ENCODE results near the gene RGL1.

The RGL1 gene

GRCh38 chr1:183817576-183818288, 12.8 kb downstream of the RGL1 start:
- Histone ChIP-seq H3K4me1 (ENCODE audit: control insufficient read depth in 1 of 2, insufficient read depth in 1 of 2, low read depth in 1 of 2, low read length in 1 of 2) (no peaks in the 10 kb centered on the region), H3K4me3 (ENCODE audit: low read depth in 1 of 2, low read length in 1 of 2) (no peak overlapping the region), H3K36me3 (no peaks in the 10 kb centered on the region), H3K27ac (no peak overlapping the region), H3K27me3 (no peaks in the 10 kb centered on the region), H3K9me3 (no peaks in the 10 kb centered on the region)
- TF ChIP-seq CTCF (IDR thresholded peaks at IDR 0.05): no peak

GRCh38 chr1:183819059-183819458, 14.1 kb downstream of the RGL1 start:
- TF ChIP-seq CTCF (IDR thresholded peaks at IDR 0.05): no peak

GRCh38 chr1:183821309-183821888, 16.5 kb downstream of the RGL1 start:
- Histone ChIP-seq H3K27me3 (no peaks in the 10 kb centered on the region), H3K4me1 (ENCODE audit: control insufficient read depth in 1 of 2, insufficient read depth in 1 of 2, low read depth in 1 of 2, low read length in 1 of 2) (no peaks in the 10 kb centered on the region), H3K9me3 (no peaks in the 10 kb centered on the region), H3K27ac (no peak overlapping the region), H3K36me3 (no peaks in the 10 kb centered on the region), H3K4me3 (ENCODE audit: low read depth in 1 of 2, low read length in 1 of 2) (no peak overlapping the region)
- no peak for TF ChIP-seq CTCF (IDR thresholded peaks at IDR 0.05)

More at GRCh38 chr1:183819059-183819458, 14.1 kb downstream of the RGL1 start:
- Histone ChIP-seq H3K4me3 (ENCODE audit: low read depth in 1 of 2, low read length in 1 of 2) (no peak overlapping the region), H3K9me3 (no peaks in the 10 kb centered on the region), H3K4me1 (ENCODE audit: control insufficient read depth in 1 of 2, insufficient read depth in 1 of 2, low read depth in 1 of 2, low read length in 1 of 2) (no peaks in the 10 kb centered on the region), H3K27me3 (no peaks in the 10 kb centered on the region), H3K36me3 (no peaks in the 10 kb centered on the region), H3K27ac (no peak overlapping the region)

- H3K4me1 ChIP-seq (ENCODE audit: control insufficient read depth in 1 of 2, insufficient read depth in 1 of 2, low read depth in 1 of 2, low read length in 1 of 2): no peaks in the 10 kb centered on the region
- H3K4me3 ChIP-seq (ENCODE audit: low read depth in 1 of 2, low read length in 1 of 2): no peak overlapping the region
- no peaks in the 10 kb centered on the region for H3K27me3 ChIP-seq
- no peaks in the 10 kb centered on the region for H3K9me3 ChIP-seq
- H3K36me3 ChIP-seq: no peaks in the 10 kb centered on the region
- no peak for TF ChIP-seq CTCF (IDR thresholded peaks at IDR 0.05)
- no peak overlapping the region for H3K27ac ChIP-seq
Observed at GRCh38 chr1:183821889-183822611, 17.1 kb downstream of the RGL1 start.

- TF ChIP-seq CTCF (IDR thresholded peaks at IDR 0.05): no peak
- no peak overlapping the region for H3K27ac ChIP-seq
- no peaks in the 10 kb centered on the region for H3K9me3 ChIP-seq
- no peak overlapping the region for H3K4me3 ChIP-seq (ENCODE audit: low read depth in 1 of 2, low read length in 1 of 2)
- no peaks in the 10 kb centered on the region for H3K4me1 ChIP-seq (ENCODE audit: control insufficient read depth in 1 of 2, insufficient read depth in 1 of 2, low read depth in 1 of 2, low read length in 1 of 2)
- H3K27me3 ChIP-seq: no peaks in the 10 kb centered on the region
- H3K36me3 ChIP-seq: no peaks in the 10 kb centered on the region
Observed at GRCh38 chr1:183824291-183824690, 19.4 kb downstream of the RGL1 start.
